H9 (cell line): ENCODE data around the gene LAMA3. TPM values are rescaled to one million over a fixed set of nuclear protein-coding genes. Genes with fewer than 3 reads are reported as not detected.

Source experiments
- DNase-seq: peaks from one replicate; pipeline ENCODE4 v3.0.0-alpha.2; 2017
- H2AFZ ChIP-seq: one replicate; pipeline ENCODE4 v1.6.1; 2013; ENCODE audit warnings: mild to moderate bottlenecking, low read length, control low read depth, moderate library complexity
- H2AK5ac ChIP-seq: 2 replicates; pipeline ENCODE4 v1.6.1; 2013; ENCODE audit warnings: low read length, control low read depth, mixed read lengths; ENCODE audit not compliant: insufficient read length
- H2BK120ac ChIP-seq: one replicate; pipeline ENCODE4 v1.6.1; 2013; ENCODE audit warnings: low read depth, mild to moderate bottlenecking, low read length, control low read depth, inconsistent platforms; ENCODE audit not compliant: poor library complexity, severe bottlenecking
- H2BK12ac ChIP-seq: 2 replicates; pipeline ENCODE4 v1.6.1; 2013; ENCODE audit warnings: low read length, control low read depth, mixed read lengths, low read depth; ENCODE audit not compliant: insufficient read length
- H2BK15ac ChIP-seq: 2 replicates; pipeline ENCODE4 v1.6.1; 2013; ENCODE audit warnings: low read depth, low read length, control low read depth
- H2BK20ac ChIP-seq: one replicate; pipeline ENCODE4 v1.6.1; 2013; ENCODE audit warnings: low read depth, mild to moderate bottlenecking, low read length, control low read depth, inconsistent platforms; ENCODE audit not compliant: poor library complexity, severe bottlenecking
- H2BK5ac ChIP-seq: 2 replicates; pipeline ENCODE4 v1.6.1; 2013; ENCODE audit warnings: low read length, control low read depth, mixed read lengths; ENCODE audit not compliant: insufficient read length
- H3K14ac ChIP-seq: 2 replicates; pipeline ENCODE4 v1.6.1; 2013; ENCODE audit warnings: low read length, control low read depth; ENCODE audit not compliant: insufficient read depth
- H3K18ac ChIP-seq: 2 replicates; pipeline ENCODE4 v1.6.1; 2013; ENCODE audit warnings: low read depth, mild to moderate bottlenecking, mixed read lengths, low read length, control low read depth; ENCODE audit not compliant: insufficient read length
- H3K23ac ChIP-seq: 2 replicates; pipeline ENCODE4 v1.6.1; 2013; ENCODE audit warnings: low read length, control low read depth, mixed read lengths, low read depth; ENCODE audit not compliant: insufficient read length
- H3K23me2 ChIP-seq: 2 replicates; pipeline ENCODE4 v1.6.1; 2013; ENCODE audit warnings: low read depth, mild to moderate bottlenecking, mixed read lengths, low read length, control low read depth; ENCODE audit not compliant: insufficient read length, poor library complexity, severe bottlenecking
- H3K27ac ChIP-seq: 2 replicates; pipeline ENCODE4 v1.5.1; 2013; ENCODE audit warnings: low read length, control low read depth, mixed read lengths, low read depth; ENCODE audit not compliant: insufficient read length
- H3K27me3 ChIP-seq: 2 replicates; pipeline ENCODE4 v1.6.1; 2013; ENCODE audit warnings: low read length, control low read depth, inconsistent platforms; ENCODE audit not compliant: insufficient read depth
- H3K4ac ChIP-seq: 2 replicates; pipeline ENCODE4 v1.6.1; 2013; ENCODE audit warnings: low read depth, mild to moderate bottlenecking, control low read depth, inconsistent platforms, low read length, moderate library complexity
- H3K4me1 ChIP-seq: 2 replicates; pipeline ENCODE4 v1.6.1; 2013; ENCODE audit warnings: low read length, control low read depth, inconsistent platforms; ENCODE audit not compliant: insufficient read depth
- H3K4me2 ChIP-seq: 2 replicates; pipeline ENCODE4 v1.6.1; 2013; ENCODE audit warnings: low read length, control low read depth, mixed read lengths; ENCODE audit not compliant: insufficient read length, insufficient read depth
- H3K56ac ChIP-seq: 2 replicates; pipeline ENCODE4 v1.6.1; 2013; ENCODE audit warnings: low read depth, mild to moderate bottlenecking, mixed read lengths, low read length, control low read depth; ENCODE audit not compliant: insufficient read length
- H3K79me1 ChIP-seq: 2 replicates; pipeline ENCODE4 v1.6.1; 2013; ENCODE audit warnings: low read depth, mild to moderate bottlenecking, moderate library complexity, low read length, control low read depth, inconsistent platforms; ENCODE audit not compliant: insufficient read depth, poor library complexity, severe bottlenecking
- H3K79me2 ChIP-seq: 2 replicates; pipeline ENCODE4 v1.6.1; 2013; ENCODE audit warnings: low read length, control low read depth, inconsistent platforms; ENCODE audit not compliant: insufficient read depth
- H3K9ac ChIP-seq: 2 replicates; pipeline ENCODE4 v1.6.1; 2013; ENCODE audit warnings: low read length, control low read depth, mixed read lengths; ENCODE audit not compliant: insufficient read length; ENCODE audit errors: extremely low read depth
- H3K9me3 ChIP-seq: one replicate; pipeline ENCODE4 v1.6.1; 2013; ENCODE audit warnings: low read depth, low read length, inconsistent platforms; ENCODE audit not compliant: control insufficient read depth
- H3T11ph ChIP-seq: one replicate; pipeline ENCODE4 v1.6.1; 2013; ENCODE audit warnings: mild to moderate bottlenecking, low read length, control low read depth, inconsistent platforms
- H4K20me1 ChIP-seq: one replicate; pipeline ENCODE4 v1.6.1; 2013; ENCODE audit not compliant: control insufficient read depth, insufficient read length, insufficient read depth
- H4K5ac ChIP-seq: 2 replicates; pipeline ENCODE4 v1.6.1; 2013; ENCODE audit warnings: low read depth, mild to moderate bottlenecking, mixed read lengths, low read length, control low read depth; ENCODE audit not compliant: insufficient read length
- H4K8ac ChIP-seq: replicated peaks from 2 replicates; pipeline ENCODE4 v1.6.1; 2013; ENCODE audit warnings: low read length, control low read depth, mixed read lengths, low read depth; ENCODE audit not compliant: insufficient read length
- H4K91ac ChIP-seq: 2 replicates; pipeline ENCODE4 v1.6.1; 2013; ENCODE audit warnings: low read depth, mild to moderate bottlenecking, moderate library complexity, mixed read lengths, low read length, control low read depth; ENCODE audit not compliant: insufficient read length
- H3K27ac Mint-ChIP-seq, 3 experiments: 2 replicates in 2 of 3; 3 replicates in 1 of 3; pipeline ENCODE4 v1.8.0; 2020 to 2021; ENCODE audit warnings: mixed read lengths in 3 of 3, mild to moderate bottlenecking in 1 of 3, moderate library complexity in 1 of 3
- H3K27me3 Mint-ChIP-seq: 2 replicates; pipeline ENCODE4 v1.8.0; 2021; ENCODE audit warnings: low read depth, mild to moderate bottlenecking, moderate library complexity, mixed read lengths
- H3K36me3 Mint-ChIP-seq, 3 experiments: 2 replicates in 2 of 3; 3 replicates in 1 of 3; pipeline ENCODE4 v1.8.0; 2020 to 2021; ENCODE audit warnings: low read depth in 3 of 3, mixed read lengths in 3 of 3; ENCODE audit not compliant: insufficient read depth in 1 of 3
- H3K4me1 Mint-ChIP-seq, 2 experiments: 2 replicates each; pipeline ENCODE4 v1.8.0; 2020; ENCODE audit warnings: mixed read lengths in 2 of 2
- H3K4me3 Mint-ChIP-seq, 2 experiments: 2 replicates in 1 of 2; 3 replicates in 1 of 2; pipeline ENCODE4 v1.8.0; 2020 to 2021; ENCODE audit warnings: mild to moderate bottlenecking in 2 of 2, mixed read lengths in 2 of 2, moderate library complexity in 1 of 2
- H3K9me3 Mint-ChIP-seq, 2 experiments: 2 replicates in 1 of 2; 3 replicates in 1 of 2; pipeline ENCODE4 v1.8.0; 2020; ENCODE audit warnings: mild to moderate bottlenecking in 2 of 2, mixed read lengths in 2 of 2, moderate library complexity in 1 of 2
- WGBS: extraction: QIAGEN DNeasy Blood & Tissue Kit; methylation state at CpG from one replicate; pipeline ENCODE4 v1.1.7; 2013; ENCODE audit warnings: missing lambda C conversion rate, low lambda C conversion rate, mixed read lengths; ENCODE audit not compliant: insufficient read length; ENCODE audit errors: extremely low coverage; 5-methylcytosine and 5-hydroxymethylcytosine counted together
- total RNA-seq: library from RNA; stranded (reverse); gene quantifications from 2 replicates; pipeline ENCODE4 v1.2.1, GENCODE V29; 2021
- TF ChIP-seq, protein P1 (sequence below): fragments of 200-600 bp; sonication (generic); conservative IDR thresholded peaks from 3 replicates; pipeline ENCODE4 v1.8.0; 2021; ENCODE audit warnings: antibody characterized with exemption, mild to moderate bottlenecking

LAMA3 gene
- total RNA-seq, 1 experiment from 2014 or later: 0.33 TPM

GRCh38 chr18:23816021-23816420 lies 126.8 kb downstream of the LAMA3 start:
- Histone ChIP-seq H3K18ac (no peak overlapping the region), H3K9me3 (no peaks in the 10 kb centered on the region), H3T11ph (no peak overlapping the region), H4K91ac (no peak overlapping the region), H3K14ac (no peak overlapping the region), H2AFZ (no peak overlapping the region), H4K20me1 (no peaks in the 10 kb centered on the region), H4K8ac (no peak overlapping the region), H4K5ac (no peak overlapping the region), H2BK12ac (no peak overlapping the region), H2AK5ac (no peak overlapping the region), H3K79me2 (no peaks in the 10 kb centered on the region), H3K4me1 (0 out of 2 replicates have a peak, but pooled peaks cover 3% of the 10 kb centered on the region), H3K27ac (no peak overlapping the region), H3K79me1 (no peaks in the 10 kb centered on the region), H3K56ac (no peak overlapping the region), H3K23me2 (no peaks in the 10 kb centered on the region), H2BK5ac (no peak overlapping the region), H3K4me2 (no peak overlapping the region), H3K9ac (no peak overlapping the region), H3K23ac (no peak overlapping the region), H3K27me3 (no peaks in the 10 kb centered on the region), H2BK20ac (no peak overlapping the region), H3K4ac (no peak overlapping the region), H2BK120ac (no peak overlapping the region), H2BK15ac (no peak overlapping the region)
- Mint-ChIP-seq H3K9me3 (no peaks in the 10 kb centered on the region), H3K36me3 (no peaks in the 10 kb centered on the region; a peak in 1 of 7 replicates), H3K4me1 (peaks cover 30% of the 10 kb centered on the region in 2 experiments), H3K27me3 (peaks cover 3% of the 10 kb centered on the region; the same call in 1 of the 2 replicates), H3K27ac (0 out of 7 replicates have a peak overlapping the region, but pooled peaks of 1 of the 3 experiments have one; percentile 12), H3K4me3 (no peak overlapping the region)
- no peak for DNase-seq
- TF ChIP-seq, protein P1, sequence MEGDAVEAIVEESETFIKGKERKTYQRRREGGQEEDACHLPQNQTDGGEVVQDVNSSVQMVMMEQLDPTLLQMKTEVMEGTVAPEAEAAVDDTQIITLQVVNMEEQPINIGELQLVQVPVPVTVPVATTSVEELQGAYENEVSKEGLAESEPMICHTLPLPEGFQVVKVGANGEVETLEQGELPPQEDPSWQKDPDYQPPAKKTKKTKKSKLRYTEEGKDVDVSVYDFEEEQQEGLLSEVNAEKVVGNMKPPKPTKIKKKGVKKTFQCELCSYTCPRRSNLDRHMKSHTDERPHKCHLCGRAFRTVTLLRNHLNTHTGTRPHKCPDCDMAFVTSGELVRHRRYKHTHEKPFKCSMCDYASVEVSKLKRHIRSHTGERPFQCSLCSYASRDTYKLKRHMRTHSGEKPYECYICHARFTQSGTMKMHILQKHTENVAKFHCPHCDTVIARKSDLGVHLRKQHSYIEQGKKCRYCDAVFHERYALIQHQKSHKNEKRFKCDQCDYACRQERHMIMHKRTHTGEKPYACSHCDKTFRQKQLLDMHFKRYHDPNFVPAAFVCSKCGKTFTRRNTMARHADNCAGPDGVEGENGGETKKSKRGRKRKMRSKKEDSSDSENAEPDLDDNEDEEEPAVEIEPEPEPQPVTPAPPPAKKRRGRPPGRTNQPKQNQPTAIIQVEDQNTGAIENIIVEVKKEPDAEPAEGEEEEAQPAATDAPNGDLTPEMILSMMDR: no peak
- no CpG with 5 or more reads among the region's 6 CpGs for WGBS
